K562 (cell line): ENCODE results near the gene EFNA1. TPM values are rescaled to one million over a fixed set of nuclear protein-coding genes. Genes with fewer than 3 reads are reported as not detected.

Source experiments
- CHD1 ChIP-seq: fragments of 200-600 bp; sonication (generic); IDR thresholded peaks from one replicate; pipeline ENCODE4 v1.6.1; 2012; ENCODE audit warnings: mild to moderate bottlenecking, moderate library complexity, low read length, inconsistent platforms
- ELK3 ChIP-seq: fragments of 450-650 bp; formaldehyde crosslinking; IDR thresholded peaks from 2 replicates; pipeline ENCODE4 v1.4.0; 2020; ENCODE audit warnings: mild to moderate bottlenecking
- PURB ChIP-seq: sonication (generic); formaldehyde crosslinking; IDR thresholded peaks from 2 replicates; pipeline ENCODE4 v1.9.0; 2021; ENCODE audit warnings: low read depth, mild to moderate bottlenecking, missing genetic modification reagents
- polyA plus RNA-seq, 8 experiments: library from polyadenylated mRNA; depleted of rRNA in 4 of 8; stranded (reverse) in 5 of 8; unstranded in 3 of 8; fragments of >200 nt; fragmentation: Nextera tagmentation in 2 of 8; fragmentation: Illumina TruSeq in 1 of 8; extraction: Ambion mirVana in 2 of 8; extraction: Trizol in 1 of 8; gene quantifications; 2 replicates each; pipeline versions ENCODE4 v1.2.1 to v1.2.3, GENCODE V29; 2011 to 2014; ENCODE audit warnings: inconsistent platforms in 1 of 8, missing spikeins in 1 of 8
- total RNA-seq, 7 experiments: library from RNA; depleted of rRNA in 6 of 7; stranded (reverse); fragments of >200 nt in 6 of 7; fragmentation: Illumina TruSeq in 2 of 7; extraction: Trizol in 2 of 7; gene quantifications; 2 replicates each; pipeline versions ENCODE4 v1.2.1 to v1.2.3, GENCODE V29; 2011 to 2021; ENCODE audit warnings: low replicate concordance in 1 of 7
- TF ChIP-seq, protein P1 (sequence below): fragments of 200-600 bp; sonication (generic); IDR thresholded peaks from one replicate; pipeline ENCODE4 v1.6.1; 2012; ENCODE audit warnings: mild to moderate bottlenecking, low read depth, low read length, inconsistent platforms
- TF ChIP-seq, protein P2 (sequence below): fragments of 450-650 bp; IDR thresholded peaks from 2 replicates; pipeline ENCODE4 v1.6.1; 2017; ENCODE audit warnings: mild to moderate bottlenecking, moderate library complexity
- TF ChIP-seq, protein P3 (sequence below): fragments of 250-450 bp; sonication (Bioruptor Pico); IDR thresholded peaks from 2 replicates; pipeline ENCODE4 v1.6.1; 2021; ENCODE audit warnings: mild to moderate bottlenecking
- TF ChIP-seq, protein P4 (sequence below), 3 experiments: IDR thresholded peaks in 2 of 3; conservative IDR thresholded peaks in 1 of 3; 2 replicates each; pipeline ENCODE4 v1.5.1; 2011 to 2012; ENCODE audit warnings: low read length in 3 of 3, mild to moderate bottlenecking in 3 of 3, control low read depth in 2 of 3, improper control_type of control experiment in 1 of 3, inconsistent platforms in 1 of 3, low read depth in 1 of 3, mixed read lengths in 1 of 3, moderate library complexity in 1 of 3; ENCODE audit not compliant: insufficient read depth in 2 of 3

Gene EFNA1
- total and polyA plus RNA-seq, 9 of the 15 experiments (the other 6 are each of a cell fraction or from before 2014, with no cell fraction given): 2.1 to 9.3 (median 3.0) TPM

- TF ChIP-seq, protein P1, sequence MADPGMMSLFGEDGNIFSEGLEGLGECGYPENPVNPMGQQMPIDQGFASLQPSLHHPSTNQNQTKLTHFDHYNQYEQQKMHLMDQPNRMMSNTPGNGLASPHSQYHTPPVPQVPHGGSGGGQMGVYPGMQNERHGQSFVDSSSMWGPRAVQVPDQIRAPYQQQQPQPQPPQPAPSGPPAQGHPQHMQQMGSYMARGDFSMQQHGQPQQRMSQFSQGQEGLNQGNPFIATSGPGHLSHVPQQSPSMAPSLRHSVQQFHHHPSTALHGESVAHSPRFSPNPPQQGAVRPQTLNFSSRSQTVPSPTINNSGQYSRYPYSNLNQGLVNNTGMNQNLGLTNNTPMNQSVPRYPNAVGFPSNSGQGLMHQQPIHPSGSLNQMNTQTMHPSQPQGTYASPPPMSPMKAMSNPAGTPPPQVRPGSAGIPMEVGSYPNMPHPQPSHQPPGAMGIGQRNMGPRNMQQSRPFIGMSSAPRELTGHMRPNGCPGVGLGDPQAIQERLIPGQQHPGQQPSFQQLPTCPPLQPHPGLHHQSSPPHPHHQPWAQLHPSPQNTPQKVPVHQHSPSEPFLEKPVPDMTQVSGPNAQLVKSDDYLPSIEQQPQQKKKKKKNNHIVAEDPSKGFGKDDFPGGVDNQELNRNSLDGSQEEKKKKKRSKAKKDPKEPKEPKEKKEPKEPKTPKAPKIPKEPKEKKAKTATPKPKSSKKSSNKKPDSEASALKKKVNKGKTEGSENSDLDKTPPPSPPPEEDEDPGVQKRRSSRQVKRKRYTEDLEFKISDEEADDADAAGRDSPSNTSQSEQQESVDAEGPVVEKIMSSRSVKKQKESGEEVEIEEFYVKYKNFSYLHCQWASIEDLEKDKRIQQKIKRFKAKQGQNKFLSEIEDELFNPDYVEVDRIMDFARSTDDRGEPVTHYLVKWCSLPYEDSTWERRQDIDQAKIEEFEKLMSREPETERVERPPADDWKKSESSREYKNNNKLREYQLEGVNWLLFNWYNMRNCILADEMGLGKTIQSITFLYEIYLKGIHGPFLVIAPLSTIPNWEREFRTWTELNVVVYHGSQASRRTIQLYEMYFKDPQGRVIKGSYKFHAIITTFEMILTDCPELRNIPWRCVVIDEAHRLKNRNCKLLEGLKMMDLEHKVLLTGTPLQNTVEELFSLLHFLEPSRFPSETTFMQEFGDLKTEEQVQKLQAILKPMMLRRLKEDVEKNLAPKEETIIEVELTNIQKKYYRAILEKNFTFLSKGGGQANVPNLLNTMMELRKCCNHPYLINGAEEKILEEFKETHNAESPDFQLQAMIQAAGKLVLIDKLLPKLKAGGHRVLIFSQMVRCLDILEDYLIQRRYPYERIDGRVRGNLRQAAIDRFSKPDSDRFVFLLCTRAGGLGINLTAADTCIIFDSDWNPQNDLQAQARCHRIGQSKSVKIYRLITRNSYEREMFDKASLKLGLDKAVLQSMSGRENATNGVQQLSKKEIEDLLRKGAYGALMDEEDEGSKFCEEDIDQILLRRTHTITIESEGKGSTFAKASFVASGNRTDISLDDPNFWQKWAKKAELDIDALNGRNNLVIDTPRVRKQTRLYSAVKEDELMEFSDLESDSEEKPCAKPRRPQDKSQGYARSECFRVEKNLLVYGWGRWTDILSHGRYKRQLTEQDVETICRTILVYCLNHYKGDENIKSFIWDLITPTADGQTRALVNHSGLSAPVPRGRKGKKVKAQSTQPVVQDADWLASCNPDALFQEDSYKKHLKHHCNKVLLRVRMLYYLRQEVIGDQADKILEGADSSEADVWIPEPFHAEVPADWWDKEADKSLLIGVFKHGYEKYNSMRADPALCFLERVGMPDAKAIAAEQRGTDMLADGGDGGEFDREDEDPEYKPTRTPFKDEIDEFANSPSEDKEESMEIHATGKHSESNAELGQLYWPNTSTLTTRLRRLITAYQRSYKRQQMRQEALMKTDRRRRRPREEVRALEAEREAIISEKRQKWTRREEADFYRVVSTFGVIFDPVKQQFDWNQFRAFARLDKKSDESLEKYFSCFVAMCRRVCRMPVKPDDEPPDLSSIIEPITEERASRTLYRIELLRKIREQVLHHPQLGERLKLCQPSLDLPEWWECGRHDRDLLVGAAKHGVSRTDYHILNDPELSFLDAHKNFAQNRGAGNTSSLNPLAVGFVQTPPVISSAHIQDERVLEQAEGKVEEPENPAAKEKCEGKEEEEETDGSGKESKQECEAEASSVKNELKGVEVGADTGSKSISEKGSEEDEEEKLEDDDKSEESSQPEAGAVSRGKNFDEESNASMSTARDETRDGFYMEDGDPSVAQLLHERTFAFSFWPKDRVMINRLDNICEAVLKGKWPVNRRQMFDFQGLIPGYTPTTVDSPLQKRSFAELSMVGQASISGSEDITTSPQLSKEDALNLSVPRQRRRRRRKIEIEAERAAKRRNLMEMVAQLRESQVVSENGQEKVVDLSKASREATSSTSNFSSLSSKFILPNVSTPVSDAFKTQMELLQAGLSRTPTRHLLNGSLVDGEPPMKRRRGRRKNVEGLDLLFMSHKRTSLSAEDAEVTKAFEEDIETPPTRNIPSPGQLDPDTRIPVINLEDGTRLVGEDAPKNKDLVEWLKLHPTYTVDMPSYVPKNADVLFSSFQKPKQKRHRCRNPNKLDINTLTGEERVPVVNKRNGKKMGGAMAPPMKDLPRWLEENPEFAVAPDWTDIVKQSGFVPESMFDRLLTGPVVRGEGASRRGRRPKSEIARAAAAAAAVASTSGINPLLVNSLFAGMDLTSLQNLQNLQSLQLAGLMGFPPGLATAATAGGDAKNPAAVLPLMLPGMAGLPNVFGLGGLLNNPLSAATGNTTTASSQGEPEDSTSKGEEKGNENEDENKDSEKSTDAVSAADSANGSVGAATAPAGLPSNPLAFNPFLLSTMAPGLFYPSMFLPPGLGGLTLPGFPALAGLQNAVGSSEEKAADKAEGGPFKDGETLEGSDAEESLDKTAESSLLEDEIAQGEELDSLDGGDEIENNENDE: no peak
- TF ChIP-seq ELK3 (CRISPR knock-in tag): no peak
- no peak for TF ChIP-seq CHD1
- TF ChIP-seq, protein P2, sequence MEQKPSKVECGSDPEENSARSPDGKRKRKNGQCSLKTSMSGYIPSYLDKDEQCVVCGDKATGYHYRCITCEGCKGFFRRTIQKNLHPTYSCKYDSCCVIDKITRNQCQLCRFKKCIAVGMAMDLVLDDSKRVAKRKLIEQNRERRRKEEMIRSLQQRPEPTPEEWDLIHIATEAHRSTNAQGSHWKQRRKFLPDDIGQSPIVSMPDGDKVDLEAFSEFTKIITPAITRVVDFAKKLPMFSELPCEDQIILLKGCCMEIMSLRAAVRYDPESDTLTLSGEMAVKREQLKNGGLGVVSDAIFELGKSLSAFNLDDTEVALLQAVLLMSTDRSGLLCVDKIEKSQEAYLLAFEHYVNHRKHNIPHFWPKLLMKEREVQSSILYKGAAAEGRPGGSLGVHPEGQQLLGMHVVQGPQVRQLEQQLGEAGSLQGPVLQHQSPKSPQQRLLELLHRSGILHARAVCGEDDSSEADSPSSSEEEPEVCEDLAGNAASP: no peak
- TF ChIP-seq, protein P3, sequence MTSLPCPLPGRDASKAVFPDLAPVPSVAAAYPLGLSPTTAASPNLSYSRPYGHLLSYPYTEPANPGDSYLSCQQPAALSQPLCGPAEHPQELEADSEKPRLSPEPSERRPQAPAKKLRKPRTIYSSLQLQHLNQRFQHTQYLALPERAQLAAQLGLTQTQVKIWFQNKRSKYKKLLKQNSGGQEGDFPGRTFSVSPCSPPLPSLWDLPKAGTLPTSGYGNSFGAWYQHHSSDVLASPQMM (CRISPR knock-in tag): no peak
- TF ChIP-seq, protein P4, sequence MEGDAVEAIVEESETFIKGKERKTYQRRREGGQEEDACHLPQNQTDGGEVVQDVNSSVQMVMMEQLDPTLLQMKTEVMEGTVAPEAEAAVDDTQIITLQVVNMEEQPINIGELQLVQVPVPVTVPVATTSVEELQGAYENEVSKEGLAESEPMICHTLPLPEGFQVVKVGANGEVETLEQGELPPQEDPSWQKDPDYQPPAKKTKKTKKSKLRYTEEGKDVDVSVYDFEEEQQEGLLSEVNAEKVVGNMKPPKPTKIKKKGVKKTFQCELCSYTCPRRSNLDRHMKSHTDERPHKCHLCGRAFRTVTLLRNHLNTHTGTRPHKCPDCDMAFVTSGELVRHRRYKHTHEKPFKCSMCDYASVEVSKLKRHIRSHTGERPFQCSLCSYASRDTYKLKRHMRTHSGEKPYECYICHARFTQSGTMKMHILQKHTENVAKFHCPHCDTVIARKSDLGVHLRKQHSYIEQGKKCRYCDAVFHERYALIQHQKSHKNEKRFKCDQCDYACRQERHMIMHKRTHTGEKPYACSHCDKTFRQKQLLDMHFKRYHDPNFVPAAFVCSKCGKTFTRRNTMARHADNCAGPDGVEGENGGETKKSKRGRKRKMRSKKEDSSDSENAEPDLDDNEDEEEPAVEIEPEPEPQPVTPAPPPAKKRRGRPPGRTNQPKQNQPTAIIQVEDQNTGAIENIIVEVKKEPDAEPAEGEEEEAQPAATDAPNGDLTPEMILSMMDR (IDR thresholded peaks at IDR 0.05 in 2 of 3, conservative IDR thresholded peaks at IDR 0.05 in 1 of 3; ENCODE audit: insufficient read depth in 2 of 3, low read depth in 1 of 3, low read length in 3 of 3): peak; percentile 80 to 87 (median 87)
- TF ChIP-seq PURB (CRISPR knock-in tag): no peak
Measured at GRCh38 chr1:155086128-155086741, 41.4 kb upstream of the EFNA1 start (continued).
